Suppressor macrophage treated with lipopolysaccharide for 4 hours (primary cell): ENCODE measurements around the gene ZNF200.
"Not testable (repeated sequence)": the region's sequence is repeated elsewhere in the genome, so short reads cannot be mapped to it uniquely, and the experiment has no call there.

Source experiments
- DNase-seq: peaks from one replicate; pipeline ENCODE4 v3.0.0-alpha.2; 2020

The ZNF200 gene, protein sequence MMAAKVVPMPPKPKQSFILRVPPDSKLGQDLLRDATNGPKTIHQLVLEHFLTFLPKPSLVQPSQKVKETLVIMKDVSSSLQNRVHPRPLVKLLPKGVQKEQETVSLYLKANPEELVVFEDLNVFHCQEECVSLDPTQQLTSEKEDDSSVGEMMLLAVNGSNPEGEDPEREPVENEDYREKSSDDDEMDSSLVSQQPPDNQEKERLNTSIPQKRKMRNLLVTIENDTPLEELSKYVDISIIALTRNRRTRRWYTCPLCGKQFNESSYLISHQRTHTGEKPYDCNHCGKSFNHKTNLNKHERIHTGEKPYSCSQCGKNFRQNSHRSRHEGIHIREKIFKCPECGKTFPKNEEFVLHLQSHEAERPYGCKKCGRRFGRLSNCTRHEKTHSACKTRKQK

DNA sequence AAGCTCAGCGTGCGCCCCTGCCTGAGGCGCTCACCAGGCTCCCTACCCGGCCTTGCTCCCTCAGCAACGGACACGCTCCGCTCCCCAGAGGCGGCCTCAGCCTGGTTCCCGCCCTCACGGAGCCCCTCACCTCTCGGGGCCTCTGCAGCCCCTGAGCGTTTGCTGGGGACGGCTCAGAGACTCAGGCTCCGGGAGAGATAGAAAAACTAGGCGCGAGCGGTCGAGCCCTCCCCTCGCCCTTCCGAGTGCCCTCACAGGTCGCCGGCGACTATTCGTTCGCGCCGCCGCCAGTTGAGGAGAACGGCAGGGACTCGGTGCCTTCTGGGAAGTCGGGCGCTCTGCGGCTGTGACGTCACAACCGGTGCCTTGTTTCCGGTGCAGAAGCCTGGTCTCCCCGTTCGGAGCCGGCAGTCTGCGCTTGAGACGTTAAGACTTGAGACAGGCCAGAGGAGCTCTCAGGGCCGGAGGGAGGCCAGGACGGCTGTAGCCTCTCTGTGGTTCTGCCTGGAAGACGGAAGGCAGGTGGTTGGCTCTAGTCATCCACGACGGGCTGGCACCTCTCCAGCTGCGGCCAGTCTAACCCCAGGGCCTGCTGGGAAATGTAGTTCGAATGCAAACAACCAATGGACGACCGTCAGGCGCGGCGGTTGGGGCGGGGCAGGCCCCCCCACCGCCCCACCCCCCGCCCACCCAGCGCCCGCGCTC lies at the start of gene ZNF200:
TSS of gene ZNF200 (minus strand) at position 302 of the 705 bp plus-strand sequence. CDS start 1,403 bp downstream, outside the sequence.
- DNase-seq, result peak; percentile 96

DNA sequence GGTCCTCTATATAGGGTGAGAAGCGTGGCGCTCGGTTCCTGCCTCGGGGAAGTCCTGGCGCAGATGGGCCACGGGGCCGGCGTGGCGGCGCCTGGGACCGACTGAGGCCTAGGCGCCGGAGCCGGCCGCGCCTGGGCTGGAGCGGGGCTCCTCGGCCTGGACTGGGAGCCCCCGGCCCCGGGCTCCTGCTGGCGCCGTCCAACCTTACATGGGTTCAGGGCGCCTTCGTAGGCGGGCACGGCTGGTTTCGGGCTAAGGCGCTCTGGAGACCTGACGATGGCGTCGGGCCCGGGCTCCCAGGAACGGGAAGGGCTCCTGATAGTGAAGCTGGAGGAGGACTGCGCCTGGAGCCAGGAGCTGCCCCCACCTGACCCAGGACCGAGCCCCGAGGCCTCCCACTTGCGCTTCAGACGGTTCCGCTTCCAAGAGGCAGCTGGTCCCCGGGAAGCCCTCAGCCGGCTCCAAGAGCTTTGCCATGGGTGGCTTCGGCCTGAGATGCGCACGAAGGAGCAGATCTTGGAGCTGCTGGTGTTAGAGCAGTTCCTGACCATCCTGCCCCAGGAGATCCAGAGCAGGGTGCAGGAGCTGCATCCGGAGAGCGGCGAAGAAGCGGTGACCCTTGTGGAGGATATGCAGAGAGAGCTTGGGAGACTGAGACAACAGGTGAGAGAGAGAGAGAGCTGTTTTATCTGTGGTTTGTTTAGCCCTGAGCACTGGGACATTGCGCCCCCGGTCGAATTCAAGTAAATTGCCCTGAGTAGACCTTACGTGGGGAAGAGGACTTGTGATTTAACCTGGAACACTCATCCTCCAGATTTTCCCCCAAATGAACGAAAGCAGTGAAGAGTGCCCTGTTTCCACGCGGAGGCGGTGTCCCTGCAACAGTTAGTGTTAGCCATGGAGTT lies 48.8 kb upstream of the ZNF200 start:
- DNase-seq, result peak; percentile 40

DNA sequence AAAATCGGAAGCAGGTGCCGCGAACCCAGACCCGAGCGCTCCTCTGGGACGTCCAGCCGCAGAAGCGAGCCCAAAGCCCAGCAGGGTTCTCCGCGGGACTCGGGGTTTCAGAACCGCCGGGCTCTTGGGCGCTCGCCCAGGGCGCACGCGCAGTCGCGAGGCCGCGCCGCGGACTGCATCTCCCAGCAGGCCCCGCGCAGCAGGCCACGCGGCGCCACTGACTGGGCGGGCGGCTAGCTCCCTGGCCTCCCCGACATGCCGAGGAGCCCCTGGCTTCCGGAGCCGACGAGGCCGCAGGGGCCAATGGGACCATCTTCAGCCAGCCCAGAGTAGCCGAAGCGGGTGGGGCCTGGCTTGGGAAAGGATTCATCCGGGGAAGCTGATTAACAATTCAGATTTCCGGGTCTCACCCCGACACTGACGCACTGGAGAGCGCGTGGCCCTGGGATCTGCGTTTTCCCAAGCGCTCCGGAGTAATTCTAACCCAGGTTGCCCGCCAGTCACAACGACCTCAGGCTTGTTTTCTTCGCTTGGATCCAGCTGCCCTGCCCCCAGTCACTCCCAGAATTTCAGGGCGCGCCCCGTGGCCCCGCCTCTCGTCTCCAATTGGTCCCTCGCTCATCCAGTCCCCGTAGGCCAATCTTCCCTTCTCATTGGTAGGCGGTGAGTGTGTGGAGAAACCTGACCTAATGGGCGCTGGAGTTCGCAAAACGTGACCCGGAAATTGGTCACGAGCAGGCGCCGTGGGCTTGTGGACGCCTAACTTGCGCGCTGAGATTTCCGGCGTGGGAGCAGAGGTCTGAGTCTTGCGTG lies 48.0 kb upstream of the ZNF200 start, which contains the start of gene ZNF263:
TSS of gene ZNF263 (plus strand) at position 762 of the 813 bp plus-strand sequence. CDS start 328 bp downstream, outside the sequence.
- peak; percentile 99 for DNase-seq

DNA sequence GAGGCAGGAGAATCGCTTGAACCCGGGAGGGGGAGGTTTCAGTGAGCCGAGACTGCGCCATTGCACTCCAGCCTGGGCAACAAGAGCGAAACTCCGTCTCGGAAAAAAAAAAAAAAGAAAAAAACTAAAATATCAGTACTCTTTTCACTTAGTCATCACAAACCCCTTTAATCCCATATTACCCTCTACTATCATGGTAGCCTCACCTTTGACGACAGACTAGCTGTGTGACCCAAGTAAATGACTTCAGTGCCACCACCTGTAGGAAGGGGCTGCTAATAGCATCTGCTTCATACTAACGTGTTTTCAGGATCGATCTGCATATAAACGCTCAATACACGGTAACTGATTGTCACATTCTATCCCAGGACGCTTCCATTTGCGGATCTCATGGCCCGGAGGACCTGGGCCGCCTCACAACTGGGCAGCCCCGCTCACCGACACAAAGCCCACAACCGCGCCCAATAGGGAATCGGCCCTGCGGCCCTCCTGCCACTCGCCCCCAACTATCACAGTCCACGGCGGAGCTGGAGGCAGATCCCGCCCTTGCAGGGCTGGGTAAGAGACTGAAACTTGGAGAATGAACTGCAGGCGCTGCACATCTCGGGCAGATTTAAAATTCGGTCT lies 47.3 kb upstream of the ZNF200 start:
- DNase-seq, result no peak

DNA sequence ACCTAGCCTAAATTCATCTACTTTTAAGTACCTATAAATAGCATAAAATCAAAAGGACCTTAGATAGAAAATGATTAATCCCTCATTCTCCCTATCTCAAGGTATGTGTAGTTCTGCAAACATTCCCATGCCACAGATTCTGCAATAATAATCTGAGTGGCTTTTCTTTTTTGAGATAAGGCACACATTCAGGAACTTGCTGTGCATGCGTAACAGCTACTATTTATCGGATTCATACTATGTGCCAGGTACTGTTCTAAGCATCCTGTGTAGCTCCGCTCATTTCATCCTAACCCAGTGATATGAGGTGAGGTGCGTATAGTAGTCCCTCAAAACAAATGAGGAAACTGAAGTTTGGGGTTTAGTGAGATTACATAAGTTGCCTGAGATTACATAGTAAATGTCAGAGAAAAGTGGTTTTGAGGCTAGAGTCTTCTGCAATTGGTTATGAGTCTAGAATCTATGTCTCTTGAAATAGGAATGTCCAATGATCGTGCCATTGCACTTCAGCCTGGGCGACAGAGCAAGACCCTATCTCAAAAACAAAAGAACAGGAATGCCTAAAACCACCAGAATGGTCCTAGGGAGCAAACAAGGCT lies 46.4 kb upstream of the ZNF200 start:
- DNase-seq, result no peak

DNA sequence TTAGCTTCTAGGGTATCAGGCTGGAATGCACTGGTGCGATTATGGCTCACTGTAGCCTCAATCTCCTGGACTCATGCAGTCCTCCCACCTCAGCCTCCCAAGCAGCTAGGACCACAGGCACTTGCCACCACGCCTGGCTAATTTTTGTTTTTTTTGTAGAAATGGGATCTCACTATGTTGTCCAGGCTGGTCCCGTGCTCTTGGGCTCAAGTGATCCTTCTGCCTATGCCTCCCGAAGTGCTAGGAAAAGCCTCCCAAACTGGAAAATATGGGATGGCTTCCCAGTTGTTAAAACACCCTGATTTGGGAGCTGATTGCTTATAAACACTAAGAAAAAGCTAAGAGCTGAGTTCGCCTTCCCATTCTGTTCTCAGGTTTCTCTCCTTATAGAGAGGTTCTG lies 41.7 kb upstream of the ZNF200 start:
- DNase-seq, result no peak

DNA sequence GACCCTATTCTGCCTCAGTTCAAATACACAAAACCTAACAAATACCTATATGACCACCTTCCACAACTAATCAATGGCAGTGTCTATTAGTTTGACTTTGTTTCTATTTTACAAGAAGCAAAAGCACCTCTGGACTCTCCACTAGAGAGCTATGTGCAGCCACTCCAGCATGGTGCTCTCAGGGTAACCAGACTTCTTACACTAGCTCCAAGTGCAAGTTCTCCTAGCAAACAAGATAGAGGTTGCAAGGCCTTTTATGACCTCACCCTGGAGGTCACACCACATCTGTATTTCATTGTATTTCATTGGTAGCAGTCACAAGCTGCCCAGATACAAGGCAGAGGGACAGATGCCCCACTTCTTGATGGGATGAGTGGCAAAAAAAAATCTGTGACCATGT lies 40.0 kb upstream of the ZNF200 start:
- DNase-seq, result no peak

DNA sequence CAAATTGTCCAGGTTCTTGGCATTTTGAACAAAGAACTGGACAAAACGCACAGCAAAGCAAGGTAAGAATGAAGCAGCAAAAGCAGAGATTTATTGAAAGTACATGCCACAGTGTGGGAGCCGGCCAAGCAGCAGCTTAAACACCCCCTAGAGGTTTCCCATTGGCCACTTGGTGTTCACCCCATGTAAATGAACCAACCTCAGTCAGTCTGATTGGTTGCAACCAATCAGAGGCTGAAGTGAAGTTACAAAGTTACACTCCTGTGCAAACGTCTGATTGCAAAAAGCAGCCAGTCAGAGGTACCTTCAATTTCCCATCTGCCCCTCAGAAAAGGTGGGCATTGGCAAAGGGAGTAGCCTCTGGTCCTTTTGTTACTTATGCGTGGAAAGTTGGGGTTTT lies 39.5 kb upstream of the ZNF200 start:
- no peak for DNase-seq

DNA sequence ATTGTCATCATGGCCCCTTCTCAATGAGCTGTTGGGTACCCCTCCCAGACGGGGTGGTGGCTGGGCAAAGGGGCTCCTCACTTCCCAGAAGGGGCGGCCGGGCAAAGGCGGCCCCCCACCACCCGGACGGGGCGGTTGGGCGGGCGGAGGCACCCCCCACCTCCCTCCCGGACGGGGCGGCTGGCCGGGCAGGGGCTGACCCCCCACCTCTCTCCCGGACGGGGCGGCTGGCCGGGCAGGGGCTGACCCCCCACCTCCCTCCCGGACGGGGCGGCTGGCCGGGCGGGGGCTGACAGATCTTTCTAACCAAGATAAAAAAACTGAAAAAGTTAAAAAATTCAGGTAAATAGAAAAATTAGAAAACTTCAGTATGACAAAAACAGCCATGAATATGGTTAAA lies 36.3 kb upstream of the ZNF200 start:
- DNase-seq, result not testable (repeated sequence)

DNA sequence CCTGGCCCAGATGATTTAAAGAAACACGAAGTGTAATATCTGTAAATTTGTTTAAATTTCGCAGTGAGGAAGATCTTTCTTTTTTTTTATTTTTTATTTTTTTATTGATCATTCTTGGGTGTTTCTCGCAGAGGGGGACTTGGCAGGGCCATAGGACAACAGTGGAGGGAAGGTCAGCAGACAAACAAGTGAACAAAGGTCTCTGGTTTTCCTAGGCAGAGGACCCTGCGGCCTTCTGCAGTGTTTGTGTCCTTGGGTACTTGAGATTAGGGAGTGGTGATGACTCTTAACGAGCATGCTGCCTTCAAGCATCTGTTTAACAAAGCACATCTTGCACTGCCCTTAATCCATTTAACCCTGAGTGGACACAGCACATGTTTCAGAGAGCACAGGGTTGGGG lies 35.8 kb upstream of the ZNF200 start:
- not testable (repeated sequence) for DNase-seq

DNA sequence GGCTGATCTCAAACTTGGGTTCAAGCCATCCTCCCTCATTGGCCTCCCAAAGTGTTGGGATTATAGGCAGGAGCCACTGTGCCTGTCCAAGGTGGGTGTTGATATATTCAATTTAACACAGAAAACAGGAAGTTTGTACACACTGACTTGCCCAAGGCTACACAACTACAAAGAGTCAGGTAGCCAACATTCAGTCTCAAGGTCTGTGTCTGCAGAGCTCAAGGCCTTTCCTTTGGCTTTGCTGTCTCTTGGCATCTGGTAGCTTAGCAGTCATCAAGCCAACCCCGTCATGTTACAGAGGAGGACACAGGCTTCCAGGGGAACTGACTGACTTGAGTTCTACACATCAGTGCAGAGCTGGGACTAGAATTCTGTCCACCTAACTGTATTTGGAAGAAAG lies 33.3 kb upstream of the ZNF200 start:
- no peak for DNase-seq

DNA sequence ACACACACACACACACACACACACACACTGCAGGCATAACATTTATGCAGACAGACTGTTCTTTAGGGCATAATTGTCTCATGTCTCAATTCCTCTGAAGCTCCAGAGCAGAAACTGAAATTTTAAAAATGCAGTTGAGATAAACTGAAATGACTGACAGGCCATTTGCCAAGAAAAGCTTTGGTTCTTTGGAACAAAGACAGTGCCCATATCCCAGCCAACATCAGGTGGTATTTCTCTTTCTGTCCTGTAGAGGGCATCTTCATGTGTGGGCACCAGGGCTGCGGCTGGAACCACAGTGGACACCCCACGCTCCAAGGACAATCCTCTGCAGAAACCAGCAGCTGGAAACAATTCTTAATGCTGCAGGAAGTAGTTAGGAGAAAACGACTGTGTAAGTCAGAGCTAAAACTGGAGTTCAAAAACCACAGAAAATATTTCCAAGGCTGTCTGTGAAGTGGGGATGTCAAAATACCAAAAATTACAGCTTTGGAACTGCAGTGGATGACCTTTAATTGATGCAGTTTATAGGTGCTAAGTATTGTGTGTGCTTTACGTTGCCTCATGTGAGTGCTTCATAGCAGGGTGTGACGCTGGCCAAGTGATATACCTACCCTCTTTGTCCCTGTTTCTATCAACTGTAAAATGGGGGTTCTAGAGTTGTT lies 32.0 kb upstream of the ZNF200 start:
- DNase-seq, result peak; percentile 43

DNA sequence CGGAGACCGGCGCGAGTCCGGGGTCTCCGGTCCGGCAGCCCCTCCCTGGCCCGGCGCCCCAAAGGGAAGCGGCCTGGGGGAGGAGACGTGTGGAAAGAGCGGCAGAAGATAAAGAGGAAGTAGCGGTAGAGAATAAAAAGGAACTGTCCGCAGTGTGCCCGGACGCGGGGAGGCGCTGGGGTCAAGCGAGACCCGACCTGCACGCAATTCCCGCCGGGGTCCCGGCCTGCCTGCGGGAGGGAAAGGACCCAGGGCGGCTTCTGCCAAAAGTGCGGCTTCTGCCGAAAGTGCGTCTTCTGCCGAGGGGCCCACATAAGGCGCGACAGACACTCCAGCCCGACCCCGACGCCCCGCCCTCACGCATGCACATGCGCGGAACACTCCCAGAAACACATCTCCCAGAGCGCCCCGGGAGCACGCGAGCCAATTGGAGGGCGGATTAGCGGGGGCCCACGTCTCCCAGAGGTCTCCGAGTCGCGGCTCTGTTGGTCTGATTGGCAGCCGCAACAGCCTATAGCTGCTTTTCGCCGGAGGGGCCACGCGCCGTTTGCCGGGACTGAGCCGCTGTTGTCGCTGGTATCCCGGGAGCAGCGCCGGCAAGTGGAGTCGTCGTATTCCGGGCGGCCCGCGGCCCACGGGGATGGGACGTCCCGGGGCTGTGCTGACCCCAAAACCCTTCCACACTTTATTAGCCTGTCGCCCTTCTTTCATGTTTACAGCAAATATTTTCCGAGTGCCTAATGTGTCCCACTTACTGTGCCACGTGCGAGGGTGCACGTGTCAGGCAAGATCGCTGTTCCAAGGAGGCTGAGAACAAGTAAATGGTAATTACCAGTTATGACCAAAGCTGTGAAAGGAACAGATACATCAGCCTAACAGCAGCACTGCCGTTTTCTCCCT lies 29.4 kb upstream of the ZNF200 start:
- DNase-seq, result peak; percentile 99

DNA sequence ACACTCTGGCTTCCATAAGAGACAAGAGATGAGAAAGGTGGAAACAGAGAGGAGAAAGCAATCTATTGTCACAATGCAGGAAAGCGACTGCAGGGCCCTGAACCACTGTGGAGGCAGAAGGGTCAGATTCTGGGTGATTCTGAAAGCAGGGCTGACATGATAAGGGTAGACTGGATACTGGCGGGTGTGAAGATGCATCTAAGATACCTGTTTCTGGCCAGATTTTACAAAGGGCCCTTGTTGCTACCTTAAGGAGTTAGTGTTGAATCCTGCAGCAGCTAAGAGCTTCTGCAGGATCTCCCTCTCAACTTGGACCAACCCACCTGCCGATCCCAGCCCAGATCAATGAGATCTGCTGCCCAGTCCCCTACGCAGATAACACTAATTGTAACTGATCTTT lies 27.6 kb upstream of the ZNF200 start:
- no peak for DNase-seq

DNA sequence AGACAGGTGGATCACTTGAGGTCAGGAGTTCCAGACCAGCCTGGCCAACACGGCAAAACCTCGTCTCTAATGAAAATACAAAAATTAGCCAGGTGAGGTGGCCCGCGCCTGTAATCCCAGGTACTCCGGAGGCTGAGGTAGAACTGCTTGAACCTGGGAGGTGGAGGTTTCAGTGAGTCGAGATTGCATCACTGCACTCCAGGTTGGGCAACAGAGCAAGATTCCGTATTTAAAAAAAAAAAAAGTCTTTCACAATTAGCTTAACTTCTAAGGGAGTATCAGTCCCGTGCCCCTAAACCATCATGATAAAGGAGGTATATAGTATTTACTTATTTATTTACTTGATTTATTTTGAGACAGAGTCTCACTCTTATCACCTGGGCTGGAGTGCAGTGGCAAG lies 24.9 kb upstream of the ZNF200 start:
- DNase-seq, result peak; percentile 47

DNA sequence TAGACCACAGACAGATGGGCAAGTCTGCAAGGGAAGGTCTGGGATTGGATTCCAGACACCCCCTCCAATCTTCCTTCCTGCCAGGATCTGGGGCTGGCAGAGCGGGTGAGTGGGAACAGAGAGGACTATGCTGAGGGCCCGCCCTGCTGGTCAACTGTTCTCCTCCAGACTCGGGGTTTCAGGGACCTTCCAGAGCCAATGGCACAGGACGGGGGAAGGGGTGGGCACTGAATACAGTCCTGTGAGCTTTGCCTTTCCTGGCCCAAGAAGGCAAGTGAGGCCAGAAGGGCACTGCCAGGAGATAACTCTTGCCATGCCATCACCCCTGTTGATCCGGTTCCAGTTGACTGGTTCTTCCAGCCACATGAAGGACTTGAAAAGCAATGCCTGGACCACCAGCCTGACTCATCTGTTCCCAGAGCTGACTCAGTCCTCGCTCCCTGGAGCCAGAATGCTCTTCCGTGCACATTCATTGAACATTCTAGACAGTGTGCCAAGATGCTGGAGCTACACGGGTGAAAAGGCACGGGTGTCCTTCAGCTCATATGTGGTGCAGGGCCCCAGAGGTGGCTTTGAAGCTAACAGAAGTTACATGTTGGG lies 22.0 kb upstream of the ZNF200 start:
- DNase-seq, result peak; percentile 63

DNA sequence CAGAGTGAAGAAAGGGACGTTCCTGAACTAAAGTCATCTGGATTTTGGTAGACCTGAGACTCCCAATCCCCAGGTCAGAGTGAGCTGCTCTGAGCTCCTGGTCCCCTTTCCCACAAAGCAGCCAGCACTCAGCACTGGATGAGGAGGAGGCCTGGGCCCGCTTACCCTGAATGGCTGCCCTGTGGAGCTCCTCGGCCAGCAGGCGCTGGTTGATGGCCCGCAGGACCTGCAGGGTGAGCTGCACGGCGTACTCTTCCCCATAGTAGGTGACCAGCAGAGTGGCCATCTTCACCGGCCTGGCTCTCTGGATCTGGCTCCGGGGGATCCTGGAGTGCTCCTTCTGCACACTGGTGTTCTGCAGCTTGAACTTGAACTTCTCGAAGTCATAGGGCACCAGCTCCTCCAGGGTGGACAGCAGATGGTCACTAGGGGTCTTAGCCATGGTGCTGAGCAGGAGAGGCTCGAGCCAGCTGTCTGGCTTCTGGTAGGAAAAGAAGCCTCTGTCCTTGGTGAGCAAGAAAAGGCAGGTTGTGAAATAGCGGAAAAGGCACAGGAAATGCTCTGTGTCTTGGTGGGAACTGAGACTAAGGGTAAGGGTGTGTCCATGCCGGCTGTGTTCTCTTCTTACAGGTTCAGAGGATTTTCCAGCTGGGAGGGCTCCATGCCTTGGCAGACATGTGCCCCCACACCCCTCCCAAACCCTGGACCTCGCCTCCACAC lies 21.3 kb upstream of the ZNF200 start, which contains the start of gene MEFV:
TSS of gene MEFV (minus strand) at position 488 of the 720 bp plus-strand sequence. CDS start at position 442, 46 bp downstream.
- DNase-seq, result peak; percentile 93

DNA sequence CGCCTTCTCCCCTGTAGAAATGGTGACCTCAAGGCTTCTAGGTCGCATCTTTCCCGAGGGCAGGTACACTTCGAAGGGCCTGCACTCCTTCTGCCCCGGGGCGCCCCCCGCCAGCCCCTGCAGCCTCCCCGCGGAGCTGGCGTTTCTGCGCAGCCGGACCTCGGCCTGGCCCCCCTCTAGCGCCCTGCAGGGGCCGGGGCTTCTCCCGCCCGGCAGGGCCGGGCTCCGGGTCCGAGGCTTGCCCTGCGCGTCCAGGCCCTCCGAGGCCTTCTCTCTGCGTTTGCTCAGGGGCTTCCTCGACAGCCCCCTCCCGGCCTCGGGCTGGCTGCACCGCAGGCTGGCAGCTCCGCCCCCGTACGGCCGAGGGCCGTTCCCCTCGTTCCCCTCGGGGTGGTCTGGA lies 19.4 kb upstream of the ZNF200 start:
- DNase-seq, result no peak
